HG03025 (cell line): ENCODE results near the gene SULF2.

Experiments used
- ATAC-seq: cut with Tn5 transposase; IDR thresholded peaks from one replicate; pipeline ENCODE4 v1.9.1; 2021; ENCODE audit warnings: mild to moderate bottlenecking, moderate library complexity; ENCODE audit not compliant: unreplicated experiment, low FRiP score

SULF2 gene

DNA sequence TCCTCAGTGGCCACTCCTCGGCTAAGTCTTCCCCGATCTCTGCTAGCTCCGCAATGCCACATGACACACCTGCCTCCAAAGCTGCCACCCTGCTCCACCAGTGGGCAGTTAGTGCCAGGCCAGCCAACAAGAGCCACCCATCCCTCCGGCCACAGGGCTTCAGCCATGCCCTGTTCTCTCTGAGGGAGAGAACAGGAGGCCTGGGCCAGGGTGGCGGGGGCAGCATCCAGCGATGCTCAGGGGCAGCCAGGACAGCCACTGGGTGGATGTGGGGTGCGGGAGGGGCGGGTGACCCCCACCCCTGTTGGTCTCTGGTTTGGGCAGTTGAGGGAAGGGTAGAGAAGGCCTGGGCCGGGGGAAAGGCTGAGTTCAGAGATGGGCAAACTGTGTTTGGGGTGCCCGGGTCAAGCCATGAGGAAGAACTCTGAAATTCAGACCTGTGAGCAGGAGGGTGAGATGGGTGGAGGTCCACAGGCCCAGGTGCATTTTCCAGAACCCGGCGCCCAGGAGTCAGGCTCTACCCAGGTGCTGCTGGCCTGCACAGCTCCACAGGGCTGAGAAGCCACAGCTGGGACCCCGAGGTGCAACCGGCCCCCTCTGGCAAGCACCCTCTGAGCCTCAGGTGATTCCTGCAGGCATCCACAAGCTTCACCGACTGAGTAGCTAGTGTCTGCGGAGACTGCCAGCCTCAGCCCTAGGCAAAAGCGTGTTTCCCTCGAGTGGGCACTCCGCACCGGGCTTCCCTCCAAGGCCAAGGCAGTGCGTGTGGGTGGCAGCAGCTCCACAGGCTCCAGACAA is 91.1 kb downstream of the SULF2 start:
- no peak for ATAC-seq

DNA sequence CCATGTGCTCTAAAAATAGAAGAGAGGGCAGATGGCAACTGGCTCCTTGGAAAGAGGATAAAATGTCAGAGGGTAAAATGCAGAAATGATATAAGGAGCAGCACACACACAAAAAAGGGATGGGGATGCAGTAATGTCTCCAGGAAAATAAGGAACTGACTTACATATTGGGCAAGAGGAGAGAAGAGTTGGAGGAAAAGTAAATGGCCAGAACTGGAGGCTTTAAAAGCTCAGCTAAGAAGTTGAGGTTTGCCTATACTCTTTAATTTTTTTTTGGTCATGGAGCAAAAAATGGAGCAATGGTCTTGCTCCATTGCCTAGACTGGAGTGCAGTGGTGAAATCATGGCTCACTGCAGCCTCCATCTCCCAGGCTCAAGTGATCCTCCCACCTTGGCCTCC is 93.7 kb downstream of the SULF2 start:
- no peak for ATAC-seq

DNA sequence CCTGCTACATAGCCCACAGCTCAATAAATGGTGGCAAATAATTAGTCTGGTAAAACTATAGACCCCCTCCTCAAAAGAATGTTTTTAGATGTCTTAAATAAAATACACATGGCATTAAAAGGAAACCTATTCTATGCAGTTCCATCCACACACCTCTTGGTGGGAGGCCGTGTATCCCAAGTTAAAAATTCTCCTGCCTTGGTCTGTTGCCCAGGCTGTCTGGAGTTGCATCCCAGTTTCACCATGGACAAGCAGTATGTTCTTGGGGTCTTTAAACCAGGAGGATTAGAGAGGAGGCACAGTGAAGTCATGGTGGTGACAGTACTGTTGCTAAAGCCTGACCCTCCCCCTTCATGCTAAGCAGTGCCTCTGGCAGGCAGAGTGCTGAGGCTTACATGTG is 95.5 kb downstream of the SULF2 start:
- no peak for ATAC-seq

- ATAC-seq = no peak
Measured at GRCh38 chr20:47688385-47689381, 96.6 kb downstream of the SULF2 start.

- no peak for ATAC-seq
Measured at GRCh38 chr20:47687095-47687987, 97.9 kb downstream of the SULF2 start.

GRCh38 chr20:47686545-47686944 is 98.7 kb downstream of the SULF2 start:
- ATAC-seq = no peak

DNA sequence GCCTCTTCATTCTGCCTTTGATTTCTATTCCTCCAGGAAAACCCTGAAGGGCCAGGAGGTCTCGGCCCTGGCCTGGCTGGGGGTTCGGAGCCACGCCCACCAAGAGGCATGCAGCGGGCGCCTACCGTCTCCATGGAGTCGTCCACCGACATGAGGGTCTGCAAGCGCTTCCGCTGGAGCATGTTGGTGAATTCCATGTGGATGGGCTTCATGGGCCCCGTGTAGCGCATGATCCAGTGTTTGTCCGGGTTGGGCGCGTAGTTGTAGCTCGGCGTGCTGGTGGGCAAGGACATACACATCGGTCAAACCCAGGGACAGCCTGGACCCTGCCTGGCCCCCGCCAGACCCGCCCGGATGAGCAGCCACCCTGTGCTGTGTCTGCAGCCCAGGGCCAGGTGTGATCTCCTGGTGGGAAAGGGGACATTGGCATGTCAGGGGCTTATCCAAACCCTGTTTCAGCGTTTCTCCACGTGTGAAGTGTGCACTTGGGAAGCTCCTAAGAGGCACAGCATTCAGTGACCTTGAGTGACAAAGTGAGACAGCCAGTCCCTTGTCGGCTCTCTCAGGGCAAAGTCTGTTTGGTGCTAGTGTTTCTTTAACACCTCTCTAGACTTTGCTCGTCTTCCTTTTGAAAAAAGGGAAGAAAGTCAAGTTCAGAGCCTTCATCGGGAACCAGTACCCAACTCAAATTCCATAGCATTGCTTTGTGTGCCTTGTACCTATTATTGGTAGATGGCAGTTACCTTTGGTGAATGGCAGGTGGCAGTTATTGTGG is 100.8 kb downstream of the SULF2 start:
- no peak for ATAC-seq

- no peak for ATAC-seq
Measured at GRCh38 chr20:47682916-47683315, 102.4 kb downstream of the SULF2 start.

DNA sequence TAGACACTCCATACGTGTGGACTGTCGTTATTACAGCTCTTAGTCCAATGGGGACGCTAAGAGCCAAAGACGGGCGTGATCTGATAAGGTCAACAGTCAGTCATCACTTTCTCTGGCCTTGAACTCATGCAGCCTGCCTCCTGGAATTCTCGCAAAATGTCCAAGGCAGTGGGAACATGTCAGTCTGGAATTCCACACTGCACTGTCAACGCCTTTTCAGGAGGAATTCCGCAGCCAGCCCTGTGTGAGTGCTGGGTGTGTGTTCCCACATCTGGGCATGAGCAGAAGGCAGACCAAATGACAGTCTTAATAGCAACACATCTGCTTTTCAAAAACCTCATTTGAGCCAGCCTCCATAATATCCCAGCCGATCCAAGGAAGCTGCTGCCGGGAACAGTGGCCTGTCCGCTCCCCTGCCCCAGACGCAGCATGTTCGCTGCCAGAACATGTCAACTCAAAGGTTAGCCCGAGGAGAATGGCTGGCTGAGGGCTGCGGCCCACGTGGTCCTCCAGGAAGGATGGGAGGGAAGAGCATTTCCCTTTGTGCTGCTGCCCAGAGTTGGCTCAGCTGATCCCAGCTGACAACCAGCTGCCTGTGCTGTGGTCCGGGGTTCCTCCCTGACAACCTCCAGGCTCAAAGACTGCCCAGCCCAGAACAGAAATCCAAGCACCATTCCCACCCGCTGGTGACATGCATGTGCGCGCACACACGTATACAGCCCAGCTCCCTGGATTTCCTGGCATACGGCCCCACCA is 103.1 kb downstream of the SULF2 start:
- ATAC-seq = no peak

DNA sequence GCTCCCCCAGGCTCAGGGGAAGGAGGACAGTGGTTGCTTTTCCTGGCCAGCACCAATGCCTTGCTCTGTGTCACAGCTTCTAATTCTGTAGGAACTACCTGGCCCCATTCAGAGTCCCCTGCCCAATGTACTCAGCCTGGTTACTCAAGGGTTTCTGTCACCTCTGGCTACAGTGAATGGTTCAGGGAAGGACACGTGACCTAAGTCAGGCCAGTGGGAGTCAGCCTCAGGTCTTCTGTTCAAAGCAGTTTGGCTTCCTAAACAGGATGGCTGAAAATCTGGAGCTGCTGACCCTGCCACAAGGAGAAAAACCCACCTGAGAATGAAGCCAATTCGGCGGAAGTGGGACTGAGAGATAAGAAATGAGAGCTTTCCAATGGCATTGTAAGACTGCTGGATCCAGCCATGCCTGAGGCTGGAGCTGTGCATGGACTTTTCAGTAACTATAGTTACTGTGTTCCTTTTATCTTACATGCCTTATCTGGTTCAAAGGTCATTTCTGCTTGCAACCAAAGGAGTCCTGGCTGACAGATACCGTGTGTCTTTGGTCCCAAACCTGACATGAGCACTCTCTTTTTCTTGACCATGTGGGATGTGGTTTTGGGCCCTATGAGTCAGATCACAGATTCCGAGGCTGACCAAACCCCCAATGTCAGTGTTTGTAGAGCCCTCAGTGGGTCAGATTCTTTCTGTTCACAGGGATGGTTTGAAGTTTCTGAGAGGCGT is 104.3 kb downstream of the SULF2 start:
- no peak for ATAC-seq

GRCh38 chr20:47679462-47679861 is 105.8 kb downstream of the SULF2 start:
- no peak for ATAC-seq

GRCh38 chr20:47678536-47678935 is 106.7 kb downstream of the SULF2 start:
- no peak for ATAC-seq

DNA sequence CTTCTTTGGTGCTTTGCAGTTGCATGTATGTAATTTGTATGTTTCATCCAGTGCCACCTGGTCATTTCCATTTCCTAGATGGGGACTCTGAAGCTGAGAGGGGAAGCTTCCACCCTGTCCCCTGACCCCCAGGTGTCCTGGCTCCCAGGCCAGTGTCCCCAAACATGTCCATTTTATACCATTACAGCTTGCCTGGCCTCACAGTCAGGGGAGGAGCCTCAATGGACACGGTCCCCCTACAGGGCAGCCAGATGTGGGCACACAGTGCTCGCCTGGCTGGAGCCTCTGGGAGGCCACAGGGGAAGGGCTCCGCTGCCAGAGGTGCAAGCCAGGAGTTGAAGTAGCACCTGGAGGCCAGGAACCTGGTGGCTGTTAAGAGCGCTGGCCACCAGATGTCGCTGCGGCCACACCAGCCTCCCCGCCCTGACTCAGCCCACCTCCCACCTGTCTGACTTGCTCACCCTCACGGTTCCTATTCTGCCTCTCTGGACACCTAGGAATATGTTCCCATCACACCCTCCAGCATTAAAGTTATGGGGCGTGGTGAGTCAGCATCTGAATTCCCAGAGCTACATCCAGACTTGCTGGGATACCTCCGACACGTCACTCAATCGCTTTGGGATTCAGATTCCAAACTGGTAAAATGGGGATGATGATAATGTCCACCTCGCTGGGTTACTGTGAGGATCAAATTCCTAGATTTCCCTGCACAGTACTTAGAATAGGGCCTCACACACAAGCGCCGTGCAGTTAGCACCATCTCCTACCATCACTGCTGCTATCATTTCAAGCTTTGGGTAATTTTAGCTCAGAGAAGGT is 107.4 kb downstream of the SULF2 start:
- ATAC-seq = no peak

GRCh38 chr20:47676912-47677634 is 108.2 kb downstream of the SULF2 start:
- ATAC-seq = no peak

DNA sequence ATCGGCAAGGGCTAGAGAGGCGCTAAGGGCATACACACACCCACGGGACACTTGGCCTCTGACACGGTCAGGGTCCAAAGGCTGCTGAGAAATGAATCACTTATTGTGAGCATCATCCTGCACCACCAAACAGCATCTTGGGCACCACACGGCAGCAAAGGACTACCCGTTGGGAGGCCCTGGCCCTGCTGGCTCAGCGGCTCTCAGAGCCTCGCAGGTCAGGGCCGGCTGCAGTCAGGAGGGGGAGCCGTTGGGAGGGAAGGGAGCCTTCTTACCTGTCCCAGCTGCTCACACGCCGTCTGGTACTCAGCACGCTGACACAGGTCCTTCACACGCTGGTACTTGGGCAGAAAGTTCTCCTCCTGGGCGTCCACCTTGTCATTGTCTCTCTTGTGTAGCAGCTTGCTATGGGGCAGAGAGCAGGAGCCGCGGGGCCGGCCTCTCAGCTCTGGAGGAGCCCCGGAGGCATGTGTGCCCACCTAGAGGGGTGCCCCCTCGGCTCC is 109.0 kb downstream of the SULF2 start:
- ATAC-seq = no peak
